ENCODE data around the gene SYNGR3. TPM values are rescaled to one million over a fixed set of nuclear protein-coding genes. Genes with fewer than 3 reads are reported as not detected.

Gene SYNGR3
- total and polyA plus RNA-seq, 2 of the 13 experiments (the other 11 are each of a cell fraction or from before 2014, with no cell fraction given) = 0.97 to 5.7 TPM

DNA sequence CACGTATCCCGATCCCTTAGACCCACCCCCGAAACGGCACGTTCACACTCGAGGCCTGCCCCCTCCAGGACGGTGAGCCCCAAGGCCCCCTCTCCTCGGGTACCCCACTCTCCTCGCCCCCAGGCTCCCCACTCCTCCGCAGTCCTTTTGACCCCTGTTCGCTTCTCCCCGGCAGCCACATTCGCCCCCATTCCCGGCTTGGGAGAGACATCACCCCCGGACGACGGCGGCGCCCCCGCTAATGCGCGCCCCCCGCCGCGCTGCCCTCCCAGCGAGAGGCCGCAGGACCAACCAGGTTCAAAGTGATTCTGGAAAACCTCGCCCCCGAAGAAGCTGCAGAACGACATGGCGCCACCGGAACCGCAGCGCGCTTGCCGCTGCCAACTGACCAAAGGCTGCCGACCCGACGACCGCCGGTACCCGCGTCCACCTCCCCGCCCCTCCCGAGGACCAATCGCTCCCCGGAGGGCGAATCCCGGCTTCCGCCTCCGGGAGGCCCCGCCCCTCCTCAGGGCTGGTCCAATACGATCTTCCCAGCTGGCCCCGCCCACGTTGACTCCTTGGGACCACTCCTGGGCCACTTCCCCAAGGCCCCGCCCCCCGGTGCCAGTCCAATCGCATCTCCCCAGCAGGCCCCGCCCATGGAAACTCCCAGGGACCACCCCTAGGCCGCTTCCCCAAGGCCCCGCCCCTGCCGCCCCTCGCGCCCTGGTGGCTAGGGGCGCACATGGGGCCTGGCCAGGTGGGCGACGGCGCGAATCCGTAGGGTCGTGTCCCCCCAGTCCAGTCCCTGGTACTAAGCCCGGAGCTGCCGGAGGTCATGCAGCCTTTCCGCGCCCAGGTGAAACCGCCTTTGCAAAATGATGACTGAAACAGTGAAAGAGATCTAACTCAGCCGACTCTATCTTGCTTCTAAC, 46.7 kb upstream of the SYNGR3 start, which contains the start of gene MSRB1 (continued):
- TF ChIP-seq XBP1 (CRISPR knock-in tag; IDR thresholded peaks at IDR 0.05) = no peak
- no peak for TF ChIP-seq ZNF773 (CRISPR knock-in tag; IDR thresholded peaks at IDR 0.05; ENCODE audit: borderline replicate concordance)
- no peak for TF ChIP-seq NR2F6 (IDR thresholded peaks at IDR 0.05)
- peak; percentile 32; the same call in 1 of the 2 replicates for TF ChIP-seq NR2F6 (CRISPR knock-in tag; IDR thresholded peaks at IDR 0.05)
- TF ChIP-seq, protein P1, sequence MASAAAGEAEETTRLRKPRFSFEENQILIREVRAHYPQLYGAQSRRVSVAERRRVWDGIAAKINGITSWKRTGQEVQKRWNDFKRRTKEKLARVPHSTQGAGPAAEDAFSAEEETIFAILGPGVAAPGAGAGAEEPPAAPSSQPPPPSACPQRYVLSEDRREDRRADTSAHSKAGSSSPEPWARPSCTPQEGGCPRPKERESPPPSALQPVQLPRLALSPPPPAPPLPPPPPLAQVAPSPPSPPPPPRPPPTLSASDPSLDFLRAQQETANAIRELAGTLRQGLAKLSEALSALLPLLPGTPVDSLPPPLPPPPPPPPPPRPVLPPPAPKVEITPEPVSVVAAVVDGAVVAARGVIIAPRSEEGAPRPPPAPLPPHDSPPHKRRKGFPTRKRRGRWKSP (CRISPR knock-in tag; IDR thresholded peaks at IDR 0.05) = no peak
- peak; percentile 88 for TF ChIP-seq ZBTB38 (CRISPR knock-in tag; IDR thresholded peaks at IDR 0.05)
- peak; percentile 71; the same call in 1 of the 2 replicates for TF ChIP-seq ZNF224 (CRISPR knock-in tag; IDR thresholded peaks at IDR 0.05)
- TF ChIP-seq ZNF552 (CRISPR knock-in tag; IDR thresholded peaks at IDR 0.05; ENCODE audit: borderline replicate concordance) = no peak; the same call in 1 of the 2 replicates
- no peak for TF ChIP-seq ZNF652 (CRISPR knock-in tag; IDR thresholded peaks at IDR 0.05; ENCODE audit: borderline replicate concordance, low read depth)
- TF ChIP-seq, protein P2, sequence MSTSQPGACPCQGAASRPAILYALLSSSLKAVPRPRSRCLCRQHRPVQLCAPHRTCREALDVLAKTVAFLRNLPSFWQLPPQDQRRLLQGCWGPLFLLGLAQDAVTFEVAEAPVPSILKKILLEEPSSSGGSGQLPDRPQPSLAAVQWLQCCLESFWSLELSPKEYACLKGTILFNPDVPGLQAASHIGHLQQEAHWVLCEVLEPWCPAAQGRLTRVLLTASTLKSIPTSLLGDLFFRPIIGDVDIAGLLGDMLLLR (CRISPR knock-in tag; IDR thresholded peaks at IDR 0.05) = peak; percentile 57; the same call in 1 of the 2 replicates
- TF ChIP-seq MTF2 (CRISPR knock-in tag; IDR thresholded peaks at IDR 0.05; ENCODE audit: borderline replicate concordance) = no peak
- TF ChIP-seq SALL2 (CRISPR knock-in tag; IDR thresholded peaks at IDR 0.05) = 0 out of 2 replicates have a peak, but pooled peaks have one; percentile 45
- TF ChIP-seq ZNF143 (CRISPR knock-in tag; IDR thresholded peaks at IDR 0.05) = no peak; the same call in 1 of the 2 replicates
- peak; percentile 87; the same call in 1 of the 2 replicates for TF ChIP-seq ZNF543 (CRISPR knock-in tag; IDR thresholded peaks at IDR 0.05)
- TF ChIP-seq, protein P3, sequence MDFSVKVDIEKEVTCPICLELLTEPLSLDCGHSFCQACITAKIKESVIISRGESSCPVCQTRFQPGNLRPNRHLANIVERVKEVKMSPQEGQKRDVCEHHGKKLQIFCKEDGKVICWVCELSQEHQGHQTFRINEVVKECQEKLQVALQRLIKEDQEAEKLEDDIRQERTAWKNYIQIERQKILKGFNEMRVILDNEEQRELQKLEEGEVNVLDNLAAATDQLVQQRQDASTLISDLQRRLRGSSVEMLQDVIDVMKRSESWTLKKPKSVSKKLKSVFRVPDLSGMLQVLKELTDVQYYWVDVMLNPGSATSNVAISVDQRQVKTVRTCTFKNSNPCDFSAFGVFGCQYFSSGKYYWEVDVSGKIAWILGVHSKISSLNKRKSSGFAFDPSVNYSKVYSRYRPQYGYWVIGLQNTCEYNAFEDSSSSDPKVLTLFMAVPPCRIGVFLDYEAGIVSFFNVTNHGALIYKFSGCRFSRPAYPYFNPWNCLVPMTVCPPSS (IDR thresholded peaks at IDR 0.05) = no peak
- no peak for TF ChIP-seq ZBTB8A (CRISPR knock-in tag; IDR thresholded peaks at IDR 0.05; ENCODE audit: borderline replicate concordance, low read depth)
- TF ChIP-seq HNRNPL (IDR thresholded peaks at IDR 0.05; ENCODE audit: low read depth, low read length) = 0 out of 2 replicates have a peak, but pooled peaks have one; percentile 22
- TF ChIP-seq, protein P4, sequence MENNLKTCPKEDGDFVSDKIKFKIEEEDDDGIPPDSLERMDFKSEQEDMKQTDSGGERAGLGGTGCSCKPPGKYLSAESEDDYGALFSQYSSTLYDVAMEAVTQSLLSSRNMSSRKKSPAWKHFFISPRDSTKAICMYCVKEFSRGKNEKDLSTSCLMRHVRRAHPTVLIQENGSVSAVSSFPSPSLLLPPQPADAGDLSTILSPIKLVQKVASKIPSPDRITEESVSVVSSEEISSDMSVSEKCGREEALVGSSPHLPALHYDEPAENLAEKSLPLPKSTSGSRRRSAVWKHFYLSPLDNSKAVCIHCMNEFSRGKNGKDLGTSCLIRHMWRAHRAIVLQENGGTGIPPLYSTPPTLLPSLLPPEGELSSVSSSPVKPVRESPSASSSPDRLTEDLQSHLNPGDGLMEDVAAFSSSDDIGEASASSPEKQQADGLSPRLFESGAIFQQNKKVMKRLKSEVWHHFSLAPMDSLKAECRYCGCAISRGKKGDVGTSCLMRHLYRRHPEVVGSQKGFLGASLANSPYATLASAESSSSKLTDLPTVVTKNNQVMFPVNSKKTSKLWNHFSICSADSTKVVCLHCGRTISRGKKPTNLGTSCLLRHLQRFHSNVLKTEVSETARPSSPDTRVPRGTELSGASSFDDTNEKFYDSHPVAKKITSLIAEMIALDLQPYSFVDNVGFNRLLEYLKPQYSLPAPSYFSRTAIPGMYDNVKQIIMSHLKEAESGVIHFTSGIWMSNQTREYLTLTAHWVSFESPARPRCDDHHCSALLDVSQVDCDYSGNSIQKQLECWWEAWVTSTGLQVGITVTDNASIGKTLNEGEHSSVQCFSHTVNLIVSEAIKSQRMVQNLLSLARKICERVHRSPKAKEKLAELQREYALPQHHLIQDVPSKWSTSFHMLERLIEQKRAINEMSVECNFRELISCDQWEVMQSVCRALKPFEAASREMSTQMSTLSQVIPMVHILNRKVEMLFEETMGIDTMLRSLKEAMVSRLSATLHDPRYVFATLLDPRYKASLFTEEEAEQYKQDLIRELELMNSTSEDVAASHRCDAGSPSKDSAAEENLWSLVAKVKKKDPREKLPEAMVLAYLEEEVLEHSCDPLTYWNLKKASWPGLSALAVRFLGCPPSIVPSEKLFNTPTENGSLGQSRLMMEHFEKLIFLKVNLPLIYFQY (CRISPR knock-in tag; IDR thresholded peaks at IDR 0.05; ENCODE audit: borderline replicate concordance) = no peak
- TF ChIP-seq, protein P5, sequence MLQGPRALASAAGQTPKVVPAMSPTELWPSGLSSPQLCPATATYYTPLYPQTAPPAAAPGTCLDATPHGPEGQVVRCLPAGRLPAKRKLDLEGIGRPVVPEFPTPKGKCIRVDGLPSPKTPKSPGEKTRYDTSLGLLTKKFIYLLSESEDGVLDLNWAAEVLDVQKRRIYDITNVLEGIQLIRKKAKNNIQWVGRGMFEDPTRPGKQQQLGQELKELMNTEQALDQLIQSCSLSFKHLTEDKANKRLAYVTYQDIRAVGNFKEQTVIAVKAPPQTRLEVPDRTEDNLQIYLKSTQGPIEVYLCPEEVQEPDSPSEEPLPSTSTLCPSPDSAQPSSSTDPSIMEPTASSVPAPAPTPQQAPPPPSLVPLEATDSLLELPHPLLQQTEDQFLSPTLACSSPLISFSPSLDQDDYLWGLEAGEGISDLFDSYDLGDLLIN (CRISPR knock-in tag; IDR thresholded peaks at IDR 0.05; ENCODE audit: borderline replicate concordance) = no peak; the same call in 1 of the 2 replicates
- no peak for TF ChIP-seq CC2D1A (CRISPR knock-in tag; IDR thresholded peaks at IDR 0.05)
- peak; percentile 39; the same call in 1 of the 2 replicates for TF ChIP-seq SP5 (CRISPR knock-in tag; IDR thresholded peaks at IDR 0.05; ENCODE audit: borderline replicate concordance, low read depth)
- TF ChIP-seq GABPB1 (CRISPR knock-in tag; IDR thresholded peaks at IDR 0.05) = peak; percentile 89

Data from HepG2 (cell line).